Measurements from ENCODE around the gene BMP8A.
"Not testable (repeated sequence)": the region's sequence is repeated elsewhere in the genome, so short reads cannot be mapped to it uniquely, and the experiment has no call there.

The BMP8A gene

GRCh38 chr1:39508266-39508665 is 16.8 kb downstream of the BMP8A start:
- DNase-seq: no peak

- DNase-seq: no peak
Measured at GRCh38 chr1:39508857-39509305, 17.4 kb downstream of the BMP8A start.

GRCh38 chr1:39509360-39510009 is 18.0 kb downstream of the BMP8A start:
- no peak for DNase-seq

GRCh38 chr1:39510570-39511186 is 19.2 kb downstream of the BMP8A start:
- DNase-seq: not testable (repeated sequence)

GRCh38 chr1:39511477-39511876 is 20.0 kb downstream of the BMP8A start:
- not testable (repeated sequence) for DNase-seq

GRCh38 chr1:39512234-39512847 is 20.9 kb downstream of the BMP8A start:
- DNase-seq: not testable (repeated sequence)

GRCh38 chr1:39514710-39515124 is 23.3 kb downstream of the BMP8A start:
- DNase-seq: not testable (repeated sequence)

- not testable (repeated sequence) for DNase-seq
Measured at GRCh38 chr1:39515131-39516086, 24.0 kb downstream of the BMP8A start.

- DNase-seq: not testable (repeated sequence)
Measured at GRCh38 chr1:39516841-39517240, 25.4 kb downstream of the BMP8A start.

GRCh38 chr1:39517936-39518335 is 26.5 kb downstream of the BMP8A start:
- DNase-seq: not testable (repeated sequence)

GRCh38 chr1:39519376-39519775 is 27.9 kb downstream of the BMP8A start:
- DNase-seq: not testable (repeated sequence)

GRCh38 chr1:39522221-39522620 is 30.8 kb downstream of the BMP8A start:
- DNase-seq: not testable (repeated sequence)

GRCh38 chr1:39522661-39523567 is 31.5 kb downstream of the BMP8A start:
- DNase-seq: no peak

GRCh38 chr1:39524171-39524570 is 32.7 kb downstream of the BMP8A start:
- DNase-seq: no peak

GRCh38 chr1:39524591-39525365 is 33.3 kb downstream of the BMP8A start:
- DNase-seq: no peak

GRCh38 chr1:39525366-39526165 is 34.1 kb downstream of the BMP8A start:
- peak; percentile 8 for DNase-seq

GRCh38 chr1:39526466-39527189 is 35.2 kb downstream of the BMP8A start:
- no peak for DNase-seq

GRCh38 chr1:39527190-39527579 is 35.7 kb downstream of the BMP8A start:
- DNase-seq: not testable (repeated sequence)

- no peak for DNase-seq
Measured at GRCh38 chr1:39528082-39528481, 36.6 kb downstream of the BMP8A start.

Measured in hematopoietic multipotent progenitor cell treated with erythropoietin and hydrocortisone succinate and interleukin-3 and kit ligand, for 8 days (in vitro differentiated cells).